HCT116 (cell line): ENCODE measurements around the gene MECP2. TPM values are rescaled to one million over a fixed set of nuclear protein-coding genes. Genes with fewer than 3 reads are reported as not detected.

ENCODE experiments used
- ATAC-seq: fragments of 200-7000 bp; cut with Tn5 transposase; 2 replicates; pipeline ENCODE4 v1.9.1; 2020; ENCODE audit warnings: mild to moderate bottlenecking, moderate library complexity
- BruUV-seq: library from RNA; stranded (reverse); fragments of 400-500 nt; replicated peaks from 2 replicates; lab custom pipeline; 2021; lab: Mats Ljungman, UMichigan
- CTCF ChIA-PET: fragments of 300-600 bp; sonication (Branson Sonifier 250); formaldehyde crosslinking; loops from one replicate; lab custom pipeline; 2021; ENCODE audit warnings: antibody characterized with exemption; lab: Charles Lee
- POLR2A ChIA-PET: fragments of 300-600, 350-600 bp; sonication (Branson Sonifier 250); formaldehyde crosslinking; loops from one replicate; lab custom pipeline; 2021; ENCODE audit warnings: antibody characterized with exemption; lab: Charles Lee
- RAD21 ChIA-PET, 2 experiments: fragments of 300-600 bp; sonication (Branson Sonifier 250); formaldehyde crosslinking; loops; one replicate each; lab custom pipeline; 2023; ENCODE audit warnings: low total read pairs in 2 of 2; ENCODE audit not compliant: uncharacterized antibody in 2 of 2, unreplicated experiment in 2 of 2, low non-redundant PET in 1 of 2; lab: Charles Lee
- DNase-seq: peaks from one replicate; pipeline ENCODE4 v3.0.0-alpha.2; 2010; ENCODE audit warnings: low read depth, low spot score
- H2AFZ ChIP-seq: fragments of 200-600 bp; shearing (Covaris generic), sonication (generic); 2 replicates; pipeline ENCODE4 v1.6.1; 2017; ENCODE audit warnings: low read depth, mixed run types, mixed read lengths, antibody characterized with exemption, low read length; ENCODE audit not compliant: poor library complexity, severe bottlenecking
- H3K27ac ChIP-seq: 2 replicates; pipeline ENCODE4 v1.5.1; 2012; ENCODE audit warnings: low read depth, low read length
- H3K27me3 ChIP-seq: fragments of 200-600 bp; sonication (generic); 2 replicates; pipeline ENCODE4 v1.6.1; 2016; ENCODE audit warnings: mixed run types, low read length, mixed read lengths; ENCODE audit not compliant: insufficient read depth
- H3K36me3 ChIP-seq, 2 experiments: fragments of 200-500 bp in 1 of 2; fragments of 200-600 bp in 1 of 2; sonication (Bioruptor generic) in 1 of 2; sonication (generic) in 1 of 2; 2 replicates each; pipeline versions ENCODE4 v1.5.1 to v1.6.1; 2014 to 2016; ENCODE audit warnings: low read length in 2 of 2, inconsistent platforms in 1 of 2, mixed read lengths in 1 of 2, mixed run types in 1 of 2; ENCODE audit not compliant: insufficient read depth in 2 of 2, control insufficient read depth in 1 of 2
- H3K4me1 ChIP-seq, 2 experiments: fragments of 200-600 bp in 1 of 2; sonication (generic) in 1 of 2; 2 replicates each; pipeline versions ENCODE4 v1.5.1 to v1.6.1; 2012 to 2017; ENCODE audit warnings: low read length in 2 of 2, inconsistent platforms in 1 of 2, mild to moderate bottlenecking in 1 of 2, mixed read lengths in 1 of 2, mixed run types in 1 of 2, moderate library complexity in 1 of 2; ENCODE audit not compliant: insufficient read depth in 2 of 2, control insufficient read depth in 1 of 2
- H3K4me2 ChIP-seq: fragments of 200-600 bp; sonication (generic); 2 replicates; pipeline ENCODE4 v1.6.1; 2017; ENCODE audit warnings: mixed run types, low read length, mixed read lengths
- H3K4me3 ChIP-seq, 2 experiments: fragments of 200-600 bp in 1 of 2; sonication (generic) in 1 of 2; replicated peaks in 1 of 2; 2 replicates each; pipeline ENCODE4 v1.5.1; 2011 to 2016; ENCODE audit warnings: low read length in 2 of 2, control low read depth in 1 of 2, low read depth in 1 of 2, mild to moderate bottlenecking in 1 of 2, mixed read lengths in 1 of 2, mixed run types in 1 of 2
- H3K79me2 ChIP-seq: fragments of 200-600 bp; sonication (generic); 2 replicates; pipeline ENCODE4 v1.6.1; 2017; ENCODE audit warnings: mild to moderate bottlenecking, mixed run types, low read length, moderate library complexity, mixed read lengths; ENCODE audit not compliant: insufficient read depth
- H3K9ac ChIP-seq: fragments of 200-600 bp; sonication (generic); 2 replicates; pipeline ENCODE4 v1.6.1; 2016; ENCODE audit warnings: low read length, mixed read lengths
- H3K9me2 ChIP-seq: fragments of 200-600 bp; sonication (generic), shearing (Covaris generic); 2 replicates; pipeline ENCODE4 v1.6.1; 2017; ENCODE audit warnings: mixed run types, mild to moderate bottlenecking, moderate library complexity; ENCODE audit not compliant: insufficient read depth
- H3K9me3 ChIP-seq, 2 experiments: fragments of 200-500 bp in 1 of 2; fragments of 200-600 bp in 1 of 2; sonication (Bioruptor generic) in 1 of 2; sonication (generic) in 1 of 2; 2 replicates each; pipeline ENCODE4 v1.6.1; 2014 to 2017; ENCODE audit warnings: low read length in 2 of 2, mixed read lengths in 2 of 2, inconsistent platforms in 1 of 2, low read depth in 1 of 2, mild to moderate bottlenecking in 1 of 2, mixed run types in 1 of 2, moderate library complexity in 1 of 2; ENCODE audit not compliant: control insufficient read depth in 1 of 2, insufficient read depth in 1 of 2
- H4K20me1 ChIP-seq: fragments of 200-600 bp; sonication (generic), shearing (Covaris generic); 2 replicates; pipeline ENCODE4 v1.6.1; 2017; ENCODE audit warnings: mixed run types, mild to moderate bottlenecking, moderate library complexity; ENCODE audit not compliant: insufficient read depth
- ATF3 ChIP-seq: IDR thresholded peaks from 2 replicates; pipeline ENCODE4 v1.6.1; 2012
- CEBPB ChIP-seq: IDR thresholded peaks from 2 replicates; pipeline ENCODE4 v1.6.1; 2012; ENCODE audit warnings: low read depth
- EZH2 ChIP-seq: fragments of 200-600 bp; sonication (generic); IDR thresholded peaks from 2 replicates; pipeline ENCODE4 v1.6.1; 2017; ENCODE audit warnings: antibody characterized with exemption, mixed run types
- FOSL1 ChIP-seq: IDR thresholded peaks from 2 replicates; pipeline ENCODE4 v1.6.1; 2012; ENCODE audit warnings: low read depth
- MAX ChIP-seq: IDR thresholded peaks from 2 replicates; pipeline ENCODE4 v1.6.1; 2012
- RAD21 ChIP-seq: IDR thresholded peaks from 2 replicates; pipeline ENCODE4 v1.6.1; 2012; ENCODE audit warnings: low read depth, mild to moderate bottlenecking
- SIN3A ChIP-seq: IDR thresholded peaks from 2 replicates; pipeline ENCODE4 v1.6.1; 2012; ENCODE audit warnings: low read depth
- SRF ChIP-seq: IDR thresholded peaks from 2 replicates; pipeline ENCODE4 v1.6.1; 2012; ENCODE audit warnings: low read depth
- YY1 ChIP-seq: IDR thresholded peaks from 2 replicates; pipeline ENCODE4 v1.6.1; 2011; ENCODE audit warnings: low read length, low read depth, moderate library complexity, mild to moderate bottlenecking; ENCODE audit not compliant: insufficient replicate concordance; ENCODE audit errors: extremely low read depth
- ZFX ChIP-seq: fragments of 450-650 bp; IDR thresholded peaks from 2 replicates; pipeline ENCODE4 v1.6.1; 2017
- ZNF274 ChIP-seq: fragments of 200-500 bp; sonication (Bioruptor generic); IDR thresholded peaks from 2 replicates; pipeline ENCODE4 v1.6.1; 2014; ENCODE audit warnings: mild to moderate bottlenecking, low read depth, low read length, inconsistent platforms
- intact Hi-C: fragments of 100-400 bp; cut with micrococcal nuclease; formaldehyde crosslinking; loops from 2 replicates; pipeline ENCODE4 v1.10.0; 2022
- total RNA-seq: library from RNA; stranded (reverse); gene quantifications from one replicate; pipeline ENCODE4 v1.2.1, GENCODE V29; 2021; ENCODE audit not compliant: unreplicated experiment

MECP2 gene
- total RNA-seq, 1 experiment from 2014 or later: 32.4 TPM

DNA sequence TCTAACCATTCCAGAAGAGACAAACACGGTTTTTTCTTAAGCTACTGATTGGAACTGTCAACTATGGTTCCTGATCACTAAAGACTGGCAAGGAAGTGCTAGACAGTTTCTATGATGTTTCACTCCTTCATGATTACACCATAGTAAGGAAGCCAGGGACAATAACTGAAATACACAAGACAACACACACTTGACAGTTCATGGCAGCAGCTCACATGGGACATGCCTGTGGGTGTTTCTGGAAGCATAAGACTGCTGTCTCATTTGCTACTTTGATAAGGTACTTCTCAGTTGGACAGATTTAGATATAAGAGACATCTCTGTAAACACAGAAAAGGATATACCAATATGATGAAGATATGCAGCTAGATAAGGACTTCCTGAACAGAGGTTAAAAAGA is 69.5 kb downstream of the MECP2 start (continued):
- no peak for TF ChIP-seq CEBPB
- TF ChIP-seq ZNF274: no peak
- TF ChIP-seq ATF3: no peak
- no peak for TF ChIP-seq FOSL1
- TF ChIP-seq SIN3A: no peak
- no peak for TF ChIP-seq YY1
- TF ChIP-seq ZFX: no peak
- TF ChIP-seq RAD21: no peak
- no peak for TF ChIP-seq SRF

DNA sequence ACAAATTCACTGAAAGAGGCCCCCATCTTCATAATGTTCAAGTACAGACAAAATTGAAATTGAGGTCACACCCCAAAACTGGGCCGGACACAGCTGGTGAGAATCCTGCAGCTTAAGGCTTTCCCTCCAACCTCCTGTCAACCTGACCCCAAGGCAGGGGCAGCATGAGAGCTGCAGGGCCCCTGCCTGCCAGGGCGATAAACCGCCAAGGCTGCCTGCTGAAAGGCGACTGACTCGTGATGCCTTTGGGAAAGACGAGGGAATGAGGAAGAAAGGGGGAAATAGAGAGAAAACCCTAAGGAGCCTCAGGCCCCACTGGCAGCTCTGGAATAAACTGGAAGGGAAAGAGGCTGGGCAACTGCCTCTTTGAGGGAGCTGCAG is 70.5 kb downstream of the MECP2 start:
- RAD21 ChIA-PET: no interaction called here
- H4K20me1 ChIP-seq: no peaks in the 10 kb centered on the region
- ATAC-seq (no peak), DNase-seq (no peak)
- no peaks in the 10 kb centered on the region for H3K9me2 ChIP-seq
- H3K36me3 ChIP-seq: no peaks in the 10 kb centered on the region; a peak in 1 of 4 replicates
- POLR2A ChIA-PET: no interaction called here
- no peaks in the 10 kb centered on the region for H3K27me3 ChIP-seq
- H3K27ac ChIP-seq: no peak overlapping the region
- peaks cover 0 to 8% of the 10 kb centered on the region in 2 experiments; a peak in 2 of 4 replicates for H3K4me1 ChIP-seq
- CTCF ChIA-PET: no interaction called here
- no peak overlapping the region for H3K4me2 ChIP-seq
- H3K4me3 ChIP-seq: no peak overlapping the region
- intact Hi-C loops: no loop called here
- H3K79me2 ChIP-seq: no peaks in the 10 kb centered on the region
- H2AFZ ChIP-seq: no peak overlapping the region
- TF ChIP-seq EZH2: no peak
- no peak for TF ChIP-seq ATF3
- TF ChIP-seq MAX: no peak
- TF ChIP-seq SIN3A: no peak
- no peak for TF ChIP-seq CEBPB
- H3K9ac ChIP-seq: no peak overlapping the region
- BruUV-seq: no TSS peak
- H3K9me3 ChIP-seq: no peaks in the 10 kb centered on the region
